Measurements from ENCODE around the gene KDM6A.

GRCh38 chrX:45003085-45003484, 130.1 kb downstream of the KDM6A start:
- no peak for TF ChIP-seq CTCF (IDR thresholded peaks at IDR 0.05)
- TF ChIP-seq POLR2A (IDR thresholded peaks at IDR 0.05), result no peak

Data from right lobe of liver (tissue), 4 donors.